ENCODE results near the gene VRK2. TPM values are rescaled to one million over a fixed set of nuclear protein-coding genes. Genes with fewer than 3 reads are reported as not detected.

Gene VRK2
- total RNA-seq, 4 donors from 2014 or later: 11.1 to 18.3 (median 15.1) TPM

DNA sequence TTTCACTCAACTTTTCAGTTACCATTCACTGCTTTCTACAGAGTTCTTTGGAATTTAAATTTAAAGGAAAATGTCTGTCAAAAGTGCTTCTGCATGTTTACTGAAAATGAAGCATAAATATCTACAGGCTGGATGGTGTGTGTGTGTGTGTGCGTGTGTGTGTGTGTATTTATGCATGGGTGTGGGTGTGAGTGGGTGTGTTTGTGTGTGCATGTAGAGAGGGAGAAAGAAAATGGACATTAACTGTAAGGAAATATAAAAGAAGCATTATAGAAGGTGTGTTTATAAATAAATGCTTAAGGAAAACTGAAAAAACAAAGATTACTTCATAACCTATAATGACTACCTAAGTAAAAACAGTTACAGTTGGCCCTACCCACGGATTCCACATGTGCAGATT is 151.3 kb downstream of the VRK2 start:
- Histone ChIP-seq H3K36me3 (peaks cover 3% of the 10 kb centered on the region), H3K27ac (no peak overlapping the region), H3K4me1 (no peaks in the 10 kb centered on the region), H3K4me3 (no peak overlapping the region), H3K27me3 (no peaks in the 10 kb centered on the region), H3K9me3 (no peaks in the 10 kb centered on the region)
- TF ChIP-seq, protein P1, sequence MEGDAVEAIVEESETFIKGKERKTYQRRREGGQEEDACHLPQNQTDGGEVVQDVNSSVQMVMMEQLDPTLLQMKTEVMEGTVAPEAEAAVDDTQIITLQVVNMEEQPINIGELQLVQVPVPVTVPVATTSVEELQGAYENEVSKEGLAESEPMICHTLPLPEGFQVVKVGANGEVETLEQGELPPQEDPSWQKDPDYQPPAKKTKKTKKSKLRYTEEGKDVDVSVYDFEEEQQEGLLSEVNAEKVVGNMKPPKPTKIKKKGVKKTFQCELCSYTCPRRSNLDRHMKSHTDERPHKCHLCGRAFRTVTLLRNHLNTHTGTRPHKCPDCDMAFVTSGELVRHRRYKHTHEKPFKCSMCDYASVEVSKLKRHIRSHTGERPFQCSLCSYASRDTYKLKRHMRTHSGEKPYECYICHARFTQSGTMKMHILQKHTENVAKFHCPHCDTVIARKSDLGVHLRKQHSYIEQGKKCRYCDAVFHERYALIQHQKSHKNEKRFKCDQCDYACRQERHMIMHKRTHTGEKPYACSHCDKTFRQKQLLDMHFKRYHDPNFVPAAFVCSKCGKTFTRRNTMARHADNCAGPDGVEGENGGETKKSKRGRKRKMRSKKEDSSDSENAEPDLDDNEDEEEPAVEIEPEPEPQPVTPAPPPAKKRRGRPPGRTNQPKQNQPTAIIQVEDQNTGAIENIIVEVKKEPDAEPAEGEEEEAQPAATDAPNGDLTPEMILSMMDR (IDR thresholded peaks at IDR 0.05): no peak
- TF ChIP-seq EP300 (IDR thresholded peaks at IDR 0.05) (no peak), POLR2A (IDR thresholded peaks at IDR 0.05) (no peak), POLR2AphosphoS5 (IDR thresholded peaks at IDR 0.05) (no peak)
- WGBS: 92% methylated on average over 2 of the region's 2 CpGs
- DNase-seq (ENCODE audit: low spot score in 2 of 2): no peak

DNA sequence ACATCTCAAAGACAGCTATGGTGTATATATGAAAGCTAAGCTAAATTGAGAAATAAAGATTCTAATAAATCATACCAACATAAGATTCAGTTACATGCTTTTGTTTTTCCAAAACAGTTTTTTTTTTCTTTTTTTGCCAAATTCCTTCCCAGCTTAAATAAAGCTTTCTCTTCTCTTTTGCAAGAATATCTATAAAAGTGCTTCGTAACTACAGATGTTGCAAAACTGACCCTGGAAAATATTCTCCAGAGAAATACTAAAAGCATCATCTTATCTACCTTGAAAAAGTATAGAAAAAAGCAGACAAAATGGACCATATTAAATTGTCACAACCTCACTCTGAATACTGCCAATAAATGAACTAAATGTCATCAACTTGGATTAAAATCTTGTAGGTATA is 155.8 kb downstream of the VRK2 start:
- Histone ChIP-seq H3K36me3 (peaks cover 10% of the 10 kb centered on the region), H3K27me3 (no peaks in the 10 kb centered on the region), H3K4me1 (no peaks in the 10 kb centered on the region), H3K4me3 (no peak overlapping the region), H3K9me3 (no peaks in the 10 kb centered on the region), H3K27ac (no peak overlapping the region)
- no peak for DNase-seq (ENCODE audit: low spot score in 2 of 2)
- TF ChIP-seq EP300 (IDR thresholded peaks at IDR 0.05) (no peak), POLR2A (IDR thresholded peaks at IDR 0.05) (no peak), POLR2AphosphoS5 (IDR thresholded peaks at IDR 0.05) (no peak)
- TF ChIP-seq, protein P1 (IDR thresholded peaks at IDR 0.05): no peak
- WGBS: 92% methylated on average over 1 of the region's 1 CpG

DNA sequence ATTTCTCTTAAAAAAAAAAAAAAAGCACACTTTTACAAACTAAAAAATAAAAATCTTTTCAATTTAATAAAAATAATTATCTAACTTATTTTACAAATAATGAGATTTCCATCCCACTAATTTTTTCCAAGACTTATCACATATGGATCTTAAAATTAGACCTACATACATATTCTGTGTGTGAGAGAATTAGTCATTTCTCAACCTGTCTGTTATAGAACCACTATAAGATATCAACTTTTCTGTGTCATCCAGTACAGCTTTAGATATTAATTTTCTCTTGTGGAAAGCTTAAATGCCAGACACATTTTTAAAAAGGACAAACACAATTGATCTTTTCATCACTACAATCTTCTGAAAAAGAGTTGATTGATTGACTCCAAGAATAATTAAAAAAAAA is 156.4 kb downstream of the VRK2 start:
- peaks cover 9% of the 10 kb centered on the region for H3K36me3 ChIP-seq
- no peak overlapping the region for H3K4me3 ChIP-seq
- no peak overlapping the region for H3K27ac ChIP-seq
- TF ChIP-seq POLR2AphosphoS5 (IDR thresholded peaks at IDR 0.05) (no peak), EP300 (IDR thresholded peaks at IDR 0.05) (no peak), POLR2A (IDR thresholded peaks at IDR 0.05) (no peak)
- TF ChIP-seq, protein P1 (IDR thresholded peaks at IDR 0.05): no peak
- no peaks in the 10 kb centered on the region for H3K9me3 ChIP-seq
- no peaks in the 10 kb centered on the region for H3K27me3 ChIP-seq
- no peak for DNase-seq (ENCODE audit: low spot score in 2 of 2)
- no peaks in the 10 kb centered on the region for H3K4me1 ChIP-seq

DNA sequence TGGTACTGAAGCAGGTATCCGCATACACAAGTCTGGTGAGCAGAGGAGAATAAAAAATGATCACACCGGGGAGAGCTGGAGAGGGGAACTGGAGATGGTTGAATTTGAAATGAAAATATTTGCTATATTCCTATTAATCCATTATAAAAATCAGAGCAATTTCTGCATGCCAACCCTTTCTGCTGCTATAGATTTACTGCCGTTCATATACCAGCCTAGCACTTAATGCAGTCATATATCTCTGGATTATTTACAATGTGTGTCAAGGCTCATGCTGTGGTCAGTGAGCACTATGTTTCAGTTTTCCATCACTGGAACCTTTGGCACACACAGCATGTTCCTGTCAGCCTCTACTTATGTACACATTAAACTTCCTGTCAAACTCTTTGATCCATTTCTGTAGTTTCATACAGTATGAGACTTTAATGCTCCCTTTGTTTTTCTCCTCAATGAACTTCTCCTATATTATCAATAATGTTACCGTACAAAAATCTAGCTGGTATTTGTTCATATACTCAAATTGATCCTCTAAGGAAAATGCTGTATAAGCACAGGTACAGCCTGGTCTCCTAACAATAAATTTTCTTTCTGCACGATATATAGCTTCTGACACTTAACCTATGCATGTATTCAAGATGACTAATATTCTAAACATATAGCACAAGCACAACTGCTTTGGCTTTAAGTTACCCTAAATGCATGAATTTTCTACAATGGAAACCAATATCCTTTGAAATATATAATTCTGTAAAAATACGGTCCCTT is 157.8 kb downstream of the VRK2 start:
- H3K27ac ChIP-seq: no peak overlapping the region
- WGBS: 87% methylated on average over 6 of the region's 6 CpGs

DNA sequence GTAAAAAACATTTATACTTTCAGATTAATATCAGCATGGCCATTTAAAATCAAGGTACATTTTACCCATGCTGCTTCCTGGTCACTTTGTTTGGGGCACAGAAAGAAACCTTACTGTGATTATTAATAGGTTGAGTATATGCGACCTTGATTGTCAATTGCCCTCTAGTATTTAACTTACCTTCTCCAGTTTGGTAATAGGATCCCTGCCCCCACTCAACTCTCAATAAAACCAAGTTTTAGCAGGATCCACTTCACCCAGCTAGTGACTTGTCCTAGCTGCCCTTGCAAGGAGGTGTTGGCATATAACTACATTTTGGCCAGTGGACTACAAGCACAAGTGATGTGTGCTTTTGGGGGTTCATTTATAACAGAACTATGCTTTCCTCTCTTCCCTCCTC is 160.2 kb downstream of the VRK2 start:
- no peak for DNase-seq (ENCODE audit: low spot score in 2 of 2)
- WGBS: 100% methylated on average over 1 of the region's 1 CpG
- TF ChIP-seq POLR2AphosphoS5 (IDR thresholded peaks at IDR 0.05) (no peak), POLR2A (IDR thresholded peaks at IDR 0.05) (no peak), EP300 (IDR thresholded peaks at IDR 0.05) (no peak)
- TF ChIP-seq, protein P1 (IDR thresholded peaks at IDR 0.05): no peak
- Histone ChIP-seq H3K27me3 (no peaks in the 10 kb centered on the region), H3K9me3 (no peaks in the 10 kb centered on the region), H3K4me3 (no peak overlapping the region), H3K27ac (no peak overlapping the region), H3K4me1 (no peaks in the 10 kb centered on the region), H3K36me3 (peaks cover 16% of the 10 kb centered on the region)

More for the DNA sequence above, 157.8 kb downstream of the VRK2 start:
- H3K4me1 ChIP-seq: no peaks in the 10 kb centered on the region
- no peaks in the 10 kb centered on the region for H3K9me3 ChIP-seq
- TF ChIP-seq, protein P1 (IDR thresholded peaks at IDR 0.05): no peak
- TF ChIP-seq EP300 (IDR thresholded peaks at IDR 0.05) (no peak), POLR2A (IDR thresholded peaks at IDR 0.05) (no peak), POLR2AphosphoS5 (IDR thresholded peaks at IDR 0.05) (no peak)
- DNase-seq (ENCODE audit: low spot score in 2 of 2): no peak
- H3K36me3 ChIP-seq: peaks cover 6% of the 10 kb centered on the region
- H3K27me3 ChIP-seq: no peaks in the 10 kb centered on the region
- H3K4me3 ChIP-seq: no peak overlapping the region
